Measurements from ENCODE around the gene DGLUCY. TPM values are rescaled to one million over a fixed set of nuclear protein-coding genes. Genes with fewer than 3 reads are reported as not detected.
A peak's percentile ranks its signal among the peaks of the same experiment; 100 is the strongest.

The DGLUCY gene
- total and polyA plus RNA-seq, 2 of the 13 experiments (the other 11 are each of a cell fraction or from before 2014, with no cell fraction given), result 14.8 to 36.3 TPM

GRCh38 chr14:91177073-91178034 lies 63.5 kb downstream of the DGLUCY start (continued):
- TF ChIP-seq ARID3A (IDR thresholded peaks at IDR 0.05; ENCODE audit: low read depth, low read length) (peak; percentile 39; the same call in 1 of the 2 replicates), CBX2 (IDR thresholded peaks at IDR 0.05; ENCODE audit: low read depth, low read length) (no peak), CBX2 (CRISPR knock-in tag; IDR thresholded peaks at IDR 0.05; ENCODE audit: low read depth) (no peak), STAG1 (CRISPR knock-in tag; IDR thresholded peaks at IDR 0.05) (peak; percentile 78), TFAP4 (IDR thresholded peaks at IDR 0.05; ENCODE audit: borderline replicate concordance, low read depth) (no peak), ZNF614 (CRISPR knock-in tag; IDR thresholded peaks at IDR 0.05; ENCODE audit: borderline replicate concordance) (peak; percentile 28; the same call in 1 of the 2 replicates), RAD21 (CRISPR knock-in tag; IDR thresholded peaks at IDR 0.05) (peak; percentile 22; the same call in 1 of the 2 replicates), ZNF512 (CRISPR knock-in tag; IDR thresholded peaks at IDR 0.05) (no peak), CTCF (CRISPR knock-in tag; IDR thresholded peaks at IDR 0.05) (peak; percentile 78), SMC3 (IDR thresholded peaks at IDR 0.05; ENCODE audit: low read length) (peak; percentile 72), PLRG1 (conservative IDR thresholded peaks at IDR 0.05) (no peak), ZNF550 (CRISPR knock-in tag; IDR thresholded peaks at IDR 0.05; ENCODE audit: borderline replicate concordance) (no peak)

All from HepG2 (cell line).